GM21367 (cell line): ENCODE results near the gene PKHD1.

Experiments
- ATAC-seq: cut with Tn5 transposase; IDR thresholded peaks from one replicate; pipeline ENCODE4 v1.9.1; 2021; ENCODE audit not compliant: unreplicated experiment

Gene PKHD1

GRCh38 chr6:51813904-51814303, 273.5 kb downstream of the PKHD1 start:
- no peak for ATAC-seq

DNA sequence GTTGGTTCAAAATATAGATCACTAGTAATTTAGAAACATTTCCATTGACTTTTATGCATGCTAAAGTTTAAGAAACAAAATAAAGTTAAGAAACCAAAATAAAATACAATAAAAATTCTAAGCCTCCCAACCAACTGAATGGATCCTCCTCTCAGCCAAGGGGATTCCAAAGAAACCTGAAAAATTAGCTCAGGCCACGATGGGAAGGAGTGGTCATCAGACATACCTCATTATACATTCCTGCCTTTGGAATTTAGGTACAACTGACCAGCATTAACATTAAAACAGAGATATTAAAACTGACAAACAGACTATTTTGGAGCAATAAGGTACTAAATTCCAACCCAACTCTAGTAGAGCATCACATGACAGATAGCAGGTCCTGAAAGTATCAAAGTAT, 275.2 kb downstream of the PKHD1 start:
- ATAC-seq, result no peak

DNA sequence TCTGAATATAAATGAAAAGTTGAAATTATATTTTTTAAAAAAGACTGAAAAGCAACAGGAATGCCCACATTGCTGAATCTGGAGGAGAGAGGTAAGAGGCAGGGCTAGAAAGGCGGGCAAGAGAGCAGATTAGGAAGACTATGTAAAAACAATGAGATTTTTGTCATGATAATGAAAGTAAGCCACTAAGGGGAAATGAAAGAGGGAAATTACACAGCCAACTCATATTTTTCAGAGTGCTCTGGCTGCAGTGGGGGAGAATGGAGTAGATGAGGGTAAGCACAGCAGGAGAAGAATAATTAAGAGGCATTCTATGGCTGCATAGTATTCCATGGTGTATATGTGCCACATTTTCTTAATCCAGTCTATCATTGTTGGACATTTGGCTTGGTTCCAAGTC, 281.9 kb downstream of the PKHD1 start:
- ATAC-seq, result no peak

- ATAC-seq, result no peak
Measured at GRCh38 chr6:51800603-51801002, 286.8 kb downstream of the PKHD1 start.

- ATAC-seq, result no peak
Measured at GRCh38 chr6:51793393-51793792, 294.0 kb downstream of the PKHD1 start.

- ATAC-seq, result no peak
Measured at GRCh38 chr6:51792273-51793030, 295.0 kb downstream of the PKHD1 start.

DNA sequence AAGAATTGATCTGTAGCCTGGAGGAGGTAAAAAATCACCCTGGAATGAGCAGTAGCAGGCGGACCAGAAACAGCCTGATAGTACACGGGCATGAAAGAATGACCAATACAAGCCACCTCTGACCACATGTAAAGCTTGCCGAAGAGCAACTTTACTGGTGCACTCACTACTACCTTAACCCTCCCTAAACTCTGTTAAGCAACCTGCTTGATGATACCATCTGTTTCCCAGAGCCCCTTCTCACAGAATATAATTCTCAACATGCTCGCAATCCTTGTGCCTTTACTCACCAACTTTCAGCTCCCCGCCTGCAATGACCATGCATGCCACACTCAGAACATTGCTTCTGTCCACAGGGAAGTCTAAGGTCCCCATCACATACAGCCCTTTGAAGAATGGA, 296.5 kb downstream of the PKHD1 start:
- ATAC-seq, result no peak

GRCh38 chr6:51788121-51788520, 299.3 kb downstream of the PKHD1 start:
- ATAC-seq, result no peak

- no peak for ATAC-seq
Measured at GRCh38 chr6:51778666-51779065, 308.7 kb downstream of the PKHD1 start.

DNA sequence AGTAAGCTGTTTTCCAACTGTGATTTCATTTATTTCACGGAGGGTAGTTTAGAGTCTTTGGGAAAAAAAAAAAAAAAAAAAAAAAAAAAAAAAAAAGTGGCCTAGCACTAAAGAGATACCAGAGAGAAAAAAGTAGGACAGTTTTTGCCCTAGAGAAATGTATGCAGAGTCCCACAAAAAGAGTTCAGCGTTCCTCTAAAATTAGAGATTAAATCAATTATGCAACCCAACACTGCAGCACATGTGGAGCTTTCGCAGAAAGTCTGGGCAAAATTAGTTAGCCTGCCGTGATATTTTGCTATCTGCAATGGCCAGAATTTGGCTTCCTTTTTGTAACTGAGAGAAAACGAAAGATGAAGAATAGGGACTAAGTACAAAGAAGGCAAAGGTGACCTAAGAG, 309.8 kb downstream of the PKHD1 start:
- ATAC-seq, result no peak

GRCh38 chr6:51775942-51776860, 311.2 kb downstream of the PKHD1 start:
- no peak for ATAC-seq

- no peak for ATAC-seq
Measured at GRCh38 chr6:51768087-51768486, 319.3 kb downstream of the PKHD1 start.

DNA sequence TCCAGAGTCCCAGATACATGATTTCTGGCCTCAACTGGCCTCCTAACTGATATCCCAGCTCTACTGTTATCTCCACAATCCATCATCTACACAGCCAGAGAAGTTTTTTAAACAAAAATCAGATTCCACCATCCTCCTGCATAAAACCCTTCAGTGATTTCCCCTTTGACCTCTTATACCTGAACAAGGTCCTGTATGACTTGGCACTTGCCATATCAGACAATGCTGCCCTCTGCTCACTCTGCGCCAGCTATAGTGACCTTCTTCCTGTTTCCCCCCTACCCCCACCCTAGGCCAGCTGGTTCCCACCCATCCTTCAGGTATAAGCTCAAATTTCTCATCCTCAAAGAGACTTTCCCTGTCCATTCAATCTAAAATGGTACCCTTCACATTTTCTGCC, 322.2 kb downstream of the PKHD1 start:
- ATAC-seq, result no peak

GRCh38 chr6:51753635-51754034, 333.8 kb downstream of the PKHD1 start:
- ATAC-seq, result no peak

DNA sequence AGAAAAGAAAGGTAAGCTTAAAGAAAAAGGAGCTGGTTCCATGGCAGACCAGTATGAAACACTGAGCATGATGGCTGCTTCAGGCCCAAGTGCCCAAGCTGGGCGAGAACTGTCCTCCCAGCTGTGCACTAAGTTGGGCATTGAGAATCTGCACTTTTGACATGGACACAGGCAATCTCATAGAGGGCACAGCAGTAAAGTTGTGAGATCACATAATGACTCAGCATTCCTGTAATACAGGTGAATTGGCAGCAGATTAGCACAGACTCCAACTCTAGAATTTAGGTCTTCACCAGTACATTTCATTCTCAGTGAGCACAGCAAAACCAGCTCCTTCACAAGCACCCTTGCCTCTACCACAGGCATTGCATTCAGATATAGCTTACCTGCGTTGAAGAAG, 343.4 kb downstream of the PKHD1 start:
- ATAC-seq, result no peak

GRCh38 chr6:51740658-51741057, 346.8 kb downstream of the PKHD1 start:
- ATAC-seq, result no peak

DNA sequence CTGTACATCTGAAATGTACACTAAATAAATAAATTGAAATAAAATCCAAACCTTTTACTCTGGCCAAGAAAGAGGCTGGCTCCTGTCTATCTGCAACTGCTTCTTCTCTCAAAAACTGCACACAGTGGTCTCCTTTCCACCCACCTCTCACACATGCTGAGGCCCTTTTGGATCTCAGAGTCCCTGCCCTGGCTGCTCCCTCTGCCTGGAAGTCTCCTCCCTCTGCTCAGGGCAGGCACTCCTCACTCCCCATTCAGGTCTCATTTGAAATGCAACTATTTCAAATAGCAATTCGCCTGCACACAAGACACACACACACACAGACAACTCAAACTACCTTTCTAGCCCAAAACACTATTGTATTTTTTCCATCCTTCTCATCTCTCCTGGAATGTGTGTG, 348.8 kb downstream of the PKHD1 start:
- no peak for ATAC-seq

DNA sequence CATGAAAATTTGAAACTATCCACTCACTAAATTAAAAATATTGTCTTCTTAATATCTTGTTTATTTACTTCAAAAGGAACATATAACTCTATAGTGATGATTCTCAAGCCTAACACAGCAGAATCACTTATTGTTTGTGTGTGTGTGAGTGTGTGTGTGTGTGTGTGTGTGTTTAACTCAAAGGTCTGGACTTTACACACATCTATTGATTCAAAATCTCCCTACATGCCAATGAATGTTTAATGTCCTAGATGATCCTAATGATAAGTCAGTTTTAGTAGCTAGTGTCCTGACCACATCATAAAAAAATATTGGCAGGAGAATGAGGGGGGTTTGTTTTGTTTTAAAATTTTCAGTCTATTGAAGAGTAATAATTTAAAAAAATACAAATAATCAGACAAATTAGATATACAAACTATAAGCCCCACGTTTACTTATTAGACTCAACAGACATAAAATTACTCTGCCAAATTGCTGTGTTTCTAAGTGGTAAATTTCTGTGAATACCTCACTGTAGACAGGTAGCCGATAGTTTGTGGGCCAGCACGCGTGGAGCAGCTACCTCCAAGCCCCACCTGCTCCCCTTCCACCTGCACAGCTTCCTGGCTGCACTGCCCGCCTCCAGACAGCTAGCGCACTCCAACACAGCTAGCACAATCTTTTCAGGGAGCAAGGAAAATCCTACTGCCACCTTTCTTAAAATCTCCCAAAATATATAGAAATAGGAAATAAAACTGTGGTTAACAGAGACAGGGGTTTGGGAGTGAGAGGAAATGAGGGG, 349.6 kb downstream of the PKHD1 start:
- no peak for ATAC-seq

DNA sequence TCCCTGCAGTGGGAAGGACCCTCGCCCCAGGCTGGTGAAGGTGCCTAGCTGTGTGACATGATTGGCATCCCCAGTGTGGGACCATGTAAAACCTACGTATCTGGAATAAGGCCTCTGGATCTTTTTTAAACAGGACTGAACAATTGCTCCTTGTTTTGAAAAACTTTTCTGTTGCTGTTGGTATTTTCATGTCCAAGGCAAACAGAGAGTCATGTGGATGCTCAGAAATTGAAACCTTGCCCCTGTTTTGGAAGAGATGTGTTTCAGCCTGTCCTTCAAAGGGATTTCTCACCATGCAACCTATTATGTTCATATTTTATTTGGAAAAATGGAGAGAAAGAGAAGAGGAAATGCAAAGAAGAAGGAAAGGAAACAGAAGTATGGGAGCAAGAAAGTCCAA, 362.3 kb downstream of the PKHD1 start:
- no peak for ATAC-seq

DNA sequence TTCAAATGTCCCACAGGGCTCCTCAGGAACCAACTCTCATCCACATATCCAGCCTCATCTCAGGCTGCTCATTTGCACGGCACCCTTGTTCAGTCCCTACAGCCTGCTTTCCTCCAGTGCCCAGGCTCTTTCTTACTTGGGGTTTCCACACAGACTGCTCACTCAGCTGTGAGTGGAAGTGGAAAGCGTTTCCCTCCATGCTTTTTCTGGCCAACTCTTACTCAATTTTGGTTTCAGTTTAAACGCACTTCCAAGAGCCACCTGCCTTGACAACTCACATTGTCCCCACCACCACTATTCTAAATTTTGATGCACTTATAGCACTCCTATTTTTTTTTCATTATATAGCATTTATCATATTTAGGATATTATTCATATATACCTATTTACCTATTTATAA, 367.1 kb downstream of the PKHD1 start:
- ATAC-seq, result no peak

DNA sequence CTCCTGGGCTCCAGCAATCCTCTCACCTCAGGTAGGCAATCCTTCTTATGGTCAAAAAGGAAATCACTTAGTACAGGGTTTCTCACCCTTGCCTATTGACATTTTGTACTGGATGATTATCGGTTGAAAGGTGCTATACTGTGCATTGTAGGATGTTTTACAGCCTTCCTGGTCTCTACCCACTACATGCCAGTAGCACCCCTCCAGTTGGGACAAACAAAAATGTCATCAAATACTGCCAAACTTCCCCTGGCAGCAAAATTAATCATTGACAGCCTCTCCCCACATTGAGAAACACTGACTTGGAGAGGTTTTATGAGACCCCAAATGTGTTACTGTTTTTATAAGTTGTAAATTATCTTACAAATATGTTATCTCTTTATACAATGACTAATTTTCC, 368.1 kb downstream of the PKHD1 start:
- no peak for ATAC-seq

DNA sequence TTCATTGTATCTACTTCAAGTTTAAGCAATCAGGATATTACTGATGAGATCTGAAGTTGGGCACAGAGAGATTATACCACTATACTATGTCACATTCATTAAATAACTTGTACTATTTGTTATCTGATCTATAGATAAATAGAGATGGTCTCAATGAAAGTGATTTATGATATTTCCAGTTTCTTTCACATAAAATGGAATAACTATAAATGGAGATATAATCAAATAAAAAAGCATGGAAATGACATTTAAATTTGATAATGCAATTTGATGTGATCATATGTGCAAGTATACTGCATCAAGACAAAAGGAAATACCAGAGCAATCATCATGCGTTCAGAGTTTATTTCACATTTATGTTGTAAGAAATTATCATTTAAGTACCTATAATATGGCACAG, 368.9 kb downstream of the PKHD1 start:
- no peak for ATAC-seq
